Esophagus squamous epithelium (tissue), 5 donors: ENCODE measurements around the gene CDC6. TPM values are rescaled to one million over a fixed set of nuclear protein-coding genes. Genes with fewer than 3 reads are reported as not detected.

Source experiments
- DNase-seq: peaks from one replicate; lab custom pipeline; 2025; lab: John Stamatoyannopoulos, UW
- H3K27ac ChIP-seq, 4 donors: fragments of 200-600 bp; sonication (generic); one replicate each; pipeline ENCODE4 v1.5.1; 2016 to 2019; ENCODE audit warnings: mild to moderate bottlenecking in 1 of 4
- H3K27me3 ChIP-seq, 4 donors: fragments of 200-600 bp; sonication (generic); 1 replicate in 3 of 4; 2 replicates in 1 of 4; pipeline versions ENCODE4 v1.5.1 to v1.6.0; 2017 to 2021; ENCODE audit warnings: antibody characterized with exemption in 1 of 4
- H3K36me3 ChIP-seq, 3 donors: fragments of 200-600 bp; sonication (generic); one replicate each; pipeline ENCODE4 v1.5.1; 2016 to 2019
- H3K4me1 ChIP-seq, 3 donors: fragments of 200-600 bp; sonication (generic); one replicate each; pipeline ENCODE4 v1.5.1; 2017 to 2019
- H3K4me3 ChIP-seq, 4 donors: fragments of 200-600 bp; sonication (generic); 1 replicate in 3 of 4; 2 replicates in 1 of 4; pipeline ENCODE4 v1.5.1; 2016 to 2019; ENCODE audit warnings: mild to moderate bottlenecking in 2 of 4, moderate library complexity in 1 of 4
- H3K9me3 ChIP-seq, 3 donors: fragments of 200-600 bp; sonication (generic); one replicate each; pipeline ENCODE4 v1.5.1; 2016 to 2019
- CTCF ChIP-seq, 6 experiments: fragments of 450-650 bp in 4 of 6; fragments of 200-600 bp in 2 of 6; sonication (generic) in 2 of 6; IDR thresholded peaks; one replicate each; pipeline ENCODE4 v1.5.1; 2016 to 2019; ENCODE audit warnings: antibody characterized with exemption in 6 of 6, mild to moderate bottlenecking in 4 of 6, moderate library complexity in 4 of 6
- POLR2A ChIP-seq, 4 donors: fragments of 450-650 bp; IDR thresholded peaks; one replicate each; pipeline ENCODE4 v1.6.1; 2017; ENCODE audit warnings: antibody characterized with exemption in 4 of 4, mild to moderate bottlenecking in 4 of 4, moderate library complexity in 3 of 4
- WGBS, 2 donors: methylation state at CpG; one replicate each; pipeline ENCODE4 v1.1.5; 2018; 5-methylcytosine and 5-hydroxymethylcytosine counted together
- intact Hi-C: fragments of 100-400 bp; cut with DNase I; formaldehyde crosslinking; loops from one replicate; pipeline ENCODE4 v1.15.0; 2022
- total RNA-seq, 4 donors: library from RNA; depleted of rRNA; stranded (reverse); fragments of >200 nt; gene quantifications; one replicate each; pipeline ENCODE4 v1.1.0, GENCODE V29; 2016
- donor health status: DM: yes; HTN: yes; CAD: no.

Gene CDC6
- total RNA-seq, 4 donors from 2014 or later: 2.9 to 17.8 (median 9.8) TPM

- Histone ChIP-seq H3K4me1 (peaks cover 81 to 100% (median 95%) of the 10 kb centered on the region in 3 donors), H3K9me3 (no peaks in the 10 kb centered on the region), H3K4me3 (peak overlapping the region in 1 of 4 donors; percentile 2), H3K27ac (peak overlapping the region; percentile 2 to 94 (median 90)), H3K36me3 (peaks cover 0 to 4% (median 0%) of the 10 kb centered on the region in 3 donors), H3K27me3 (no peaks in the 10 kb centered on the region)
- TF ChIP-seq CTCF (IDR thresholded peaks at IDR 0.05) (no peak), POLR2A (IDR thresholded peaks at IDR 0.05) (no peak)
- DNase-seq: no peak
- 53 to 60% methylated on average over 7 to 17 of the region's 17 CpGs for WGBS, 2 donors
- intact Hi-C loops: no loop called here
Observed at GRCh38 chr17:40326014-40326831, 38.5 kb downstream of the CDC6 start.

GRCh38 chr17:40326832-40327199 lies 39.1 kb downstream of the CDC6 start:
- Histone ChIP-seq H3K27ac (peak overlapping the region; percentile 2 to 94 (median 90)), H3K27me3 (no peaks in the 10 kb centered on the region), H3K36me3 (peaks cover 0 to 10% (median 0%) of the 10 kb centered on the region in 3 donors), H3K4me1 (peaks cover 81 to 100% (median 95%) of the 10 kb centered on the region in 3 donors), H3K9me3 (no peaks in the 10 kb centered on the region), H3K4me3 (peak overlapping the region in 1 of 4 donors; percentile 2)
- intact Hi-C loops: no loop called here
- no peak for DNase-seq
- WGBS, 2 donors: 83% methylated on average over 1 of the region's 1 CpG
- TF ChIP-seq CTCF (IDR thresholded peaks at IDR 0.05): no peak
- TF ChIP-seq POLR2A (IDR thresholded peaks at IDR 0.05): no peak

GRCh38 chr17:40327244-40327729 lies 39.6 kb downstream of the CDC6 start:
- Histone ChIP-seq H3K27me3 (no peaks in the 10 kb centered on the region), H3K36me3 (peaks cover 0 to 11% (median 0%) of the 10 kb centered on the region in 3 donors), H3K9me3 (no peaks in the 10 kb centered on the region), H3K4me3 (peak overlapping the region in 1 of 4 donors; percentile 2), H3K27ac (peak overlapping the region; percentile 2 to 94 (median 90)), H3K4me1 (peaks cover 81 to 100% (median 95%) of the 10 kb centered on the region in 3 donors)
- TF ChIP-seq POLR2A (IDR thresholded peaks at IDR 0.05) (no peak), CTCF (IDR thresholded peaks at IDR 0.05) (no peak)
- 53 to 66% methylated on average over 3 of the region's 4 CpGs for WGBS, 2 donors
- no peak for DNase-seq
- intact Hi-C loops: no loop called here

- TF ChIP-seq POLR2A (IDR thresholded peaks at IDR 0.05): no peak
- no peak for TF ChIP-seq CTCF (IDR thresholded peaks at IDR 0.05)
- no peaks in the 10 kb centered on the region for H3K27me3 ChIP-seq
- intact Hi-C loops: no loop called here
- no peak for DNase-seq
- peaks cover 81 to 100% (median 95%) of the 10 kb centered on the region in 3 donors for H3K4me1 ChIP-seq
- no peak overlapping the region for H3K4me3 ChIP-seq
- WGBS, 2 donors: 0 to 7% methylated on average over 1 to 2 of the region's 3 CpGs
- no peaks in the 10 kb centered on the region for H3K9me3 ChIP-seq
- peaks cover 0 to 11% (median 0%) of the 10 kb centered on the region in 3 donors for H3K36me3 ChIP-seq
- H3K27ac ChIP-seq: peak overlapping the region in 3 of 4 donors; percentile 70 to 94 (median 91)
Observed at GRCh38 chr17:40327735-40328385, 40.2 kb downstream of the CDC6 start.
